Neural cell (in vitro differentiated cells): Measurements from ENCODE around the gene NHERF2. TPM values are rescaled to one million over a fixed set of nuclear protein-coding genes. Genes with fewer than 3 reads are reported as not detected.

ENCODE experiments used
- H2AFZ ChIP-seq: fragments of 200-600, 300-800 bp; sonication (generic), shearing (Covaris generic); 2 replicates; pipeline ENCODE4 v1.6.0; 2014; ENCODE audit warnings: low read depth, mild to moderate bottlenecking, antibody characterized with exemption, low read length, moderate library complexity
- H3F3A ChIP-seq: fragments of 200-600 bp; shearing (Covaris generic); 2 replicates; pipeline ENCODE4 v1.6.1; 2016; ENCODE audit warnings: mild to moderate bottlenecking, moderate library complexity, mixed read lengths, antibody characterized with exemption, low read length; ENCODE audit not compliant: insufficient read depth, poor library complexity, severe bottlenecking
- H3K27ac ChIP-seq: fragments of 200-600, 300-800 bp; sonication (generic), shearing (Covaris generic); 2 replicates; pipeline ENCODE4 v1.5.1; 2014; ENCODE audit warnings: mild to moderate bottlenecking, low read length, moderate library complexity
- H3K27me3 ChIP-seq: fragments of 300-800, 200-600 bp; sonication (generic), shearing (Covaris generic); 2 replicates; pipeline ENCODE4 v1.6.0; 2014; ENCODE audit warnings: mild to moderate bottlenecking, low read depth, low read length, moderate library complexity; ENCODE audit not compliant: insufficient read depth
- H3K36me3 ChIP-seq: fragments of 300-800, 200-600 bp; sonication (generic), shearing (Covaris generic); 2 replicates; pipeline ENCODE4 v1.5.1; 2014; ENCODE audit warnings: mild to moderate bottlenecking, antibody characterized with exemption, low read length, moderate library complexity; ENCODE audit not compliant: insufficient read depth
- H3K4me2 ChIP-seq: fragments of 300-800, 200-600 bp; sonication (generic), shearing (Covaris generic); 2 replicates; pipeline ENCODE4 v1.6.0; 2014; ENCODE audit warnings: mild to moderate bottlenecking, low read length
- H3K4me3 ChIP-seq: fragments of 300-800, 200-600 bp; sonication (generic), shearing (Covaris generic); 2 replicates; pipeline ENCODE4 v1.5.1; 2014; ENCODE audit warnings: mild to moderate bottlenecking, low read length, moderate library complexity
- H3K79me2 ChIP-seq: fragments of 200-600 bp; shearing (Covaris generic); replicated peaks from 2 replicates; pipeline ENCODE4 v1.6.0; 2014; ENCODE audit warnings: mild to moderate bottlenecking, low read length, moderate library complexity; ENCODE audit not compliant: insufficient read depth
- H3K9ac ChIP-seq: fragments of 300-800, 200-600 bp; sonication (generic), shearing (Covaris generic); 2 replicates; pipeline ENCODE4 v1.6.1; 2016; ENCODE audit warnings: mild to moderate bottlenecking, low read length, mixed read lengths
- H3K9me2 ChIP-seq: fragments of 200-600 bp; shearing (Covaris generic); 2 replicates; pipeline ENCODE4 v1.6.1; 2016; ENCODE audit warnings: mild to moderate bottlenecking, low read length, mixed read lengths; ENCODE audit not compliant: insufficient read depth
- H3K9me3 ChIP-seq: fragments of 200-600, 300-800 bp; sonication (generic), shearing (Covaris generic); 2 replicates; pipeline ENCODE4 v1.6.1; 2016; ENCODE audit warnings: mild to moderate bottlenecking, mixed run types, low read length, moderate library complexity, mixed read lengths
- H4K20me1 ChIP-seq: fragments of 200-600 bp; shearing (Covaris generic); 2 replicates; pipeline ENCODE4 v1.6.1; 2016; ENCODE audit warnings: mild to moderate bottlenecking, mixed run types; ENCODE audit not compliant: insufficient read depth
- EP300 ChIP-seq: fragments of 450-650 bp; conservative IDR thresholded peaks from 2 replicates; pipeline ENCODE4 v1.6.1; 2014; ENCODE audit warnings: antibody characterized with exemption, mild to moderate bottlenecking, moderate library complexity; ENCODE audit not compliant: poor library complexity, severe bottlenecking
- EZH2 ChIP-seq: fragments of 200-600, 300-800 bp; shearing (Covaris generic), sonication (generic); IDR thresholded peaks from 2 replicates; pipeline ENCODE4 v1.6.1; 2014; ENCODE audit warnings: antibody characterized with exemption, low read length, borderline replicate concordance, mild to moderate bottlenecking; ENCODE audit not compliant: insufficient read depth, poor library complexity, severe bottlenecking
- MXI1 ChIP-seq: fragments of 450-650 bp; conservative IDR thresholded peaks from 2 replicates; pipeline ENCODE4 v1.6.1; 2014; ENCODE audit warnings: antibody characterized with exemption, mild to moderate bottlenecking; ENCODE audit not compliant: poor library complexity, severe bottlenecking
- POLR2AphosphoS5 ChIP-seq: IDR thresholded peaks from 2 replicates; pipeline ENCODE4 v1.6.1; 2012
- TAF1 ChIP-seq: IDR thresholded peaks from 2 replicates; pipeline ENCODE4 v1.6.1; 2012; ENCODE audit warnings: low read depth
- polyA plus RNA-seq: library from polyadenylated mRNA; depleted of rRNA; stranded (reverse); fragments of >200 nt; gene quantifications from 2 replicates; pipeline ENCODE4 v1.2.3, GENCODE V29; 2014
- TF ChIP-seq, protein P1 (sequence below): fragments of 450-650 bp; IDR thresholded peaks from 2 replicates; pipeline ENCODE4 v1.5.1; 2014; ENCODE audit warnings: antibody characterized with exemption, mild to moderate bottlenecking, moderate library complexity; ENCODE audit not compliant: poor library complexity, severe bottlenecking
- TF ChIP-seq, protein P2 (sequence below): IDR thresholded peaks from 2 replicates; pipeline ENCODE4 v1.6.1; 2012; ENCODE audit warnings: borderline replicate concordance

NHERF2 gene
- polyA plus RNA-seq, 1 donor from 2014 or later: 3.4 TPM

DNA sequence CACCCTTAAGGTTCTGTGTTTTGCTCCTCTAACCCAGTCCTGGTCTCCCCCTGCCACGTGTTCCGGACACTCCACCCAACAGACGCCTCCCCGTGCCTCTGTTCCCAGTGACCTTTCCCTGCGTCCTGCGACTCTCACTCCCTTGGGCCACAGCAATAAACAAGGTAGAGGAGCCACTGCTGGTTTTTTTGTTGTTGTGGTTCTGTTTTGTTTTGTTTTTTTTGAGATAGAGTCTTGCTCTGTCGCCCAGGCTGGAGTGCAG lies 10.8 kb upstream of the NHERF2 start:
- Histone ChIP-seq H3K79me2 (no peaks in the 10 kb centered on the region), H4K20me1 (no peaks in the 10 kb centered on the region)

DNA sequence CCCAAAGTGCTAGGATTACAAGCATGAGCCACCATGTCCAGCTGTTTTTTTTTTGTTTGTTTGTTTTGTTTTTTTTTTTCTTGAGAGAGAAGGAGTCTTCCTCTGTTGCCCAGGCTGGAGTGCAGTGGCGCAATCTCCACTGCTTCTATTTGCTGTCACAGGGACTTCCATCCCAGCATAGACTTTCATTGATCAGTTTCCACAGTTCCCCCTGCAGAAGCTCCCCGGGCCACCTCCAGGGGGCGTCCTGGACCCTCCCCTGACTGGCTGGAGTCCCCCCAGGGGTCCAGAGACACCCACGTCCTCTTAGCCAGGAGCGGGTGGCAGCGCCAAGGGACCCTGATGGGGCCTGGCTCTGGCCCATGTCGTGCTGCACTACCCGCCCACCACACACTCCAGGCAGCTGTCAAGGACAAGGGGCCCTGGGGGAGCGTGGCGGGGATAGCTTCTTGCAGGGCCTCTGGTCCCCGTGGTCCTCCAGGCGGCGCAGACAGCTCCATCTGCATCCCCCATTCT lies 10.2 kb upstream of the NHERF2 start:
- no peak overlapping the region for H3K4me3 ChIP-seq
- H2AFZ ChIP-seq: no peak overlapping the region
- H3K36me3 ChIP-seq: no peaks in the 10 kb centered on the region
- no peak overlapping the region for H3K4me2 ChIP-seq
- H3K9me3 ChIP-seq: no peaks in the 10 kb centered on the region
- no peaks in the 10 kb centered on the region for H4K20me1 ChIP-seq
- H3K27ac ChIP-seq: no peak overlapping the region
- no peaks in the 10 kb centered on the region for H3K9me2 ChIP-seq
- TF ChIP-seq EZH2: no peak
- H3F3A ChIP-seq: no peaks in the 10 kb centered on the region
- no peak overlapping the region for H3K9ac ChIP-seq
- no peaks in the 10 kb centered on the region for H3K79me2 ChIP-seq
- peaks cover 35% of the 10 kb centered on the region for H3K27me3 ChIP-seq

More for the DNA sequence above, 10.8 kb upstream of the NHERF2 start:
- Histone ChIP-seq H3K9me2 (no peaks in the 10 kb centered on the region), H3K9me3 (no peaks in the 10 kb centered on the region), H3K27ac (no peak overlapping the region), H2AFZ (no peak overlapping the region), H3K4me3 (no peak overlapping the region), H3K4me2 (no peak overlapping the region), H3K36me3 (no peaks in the 10 kb centered on the region), H3K9ac (no peak overlapping the region), H3K27me3 (peaks cover 32% of the 10 kb centered on the region), H3F3A (no peaks in the 10 kb centered on the region)
- TF ChIP-seq POLR2AphosphoS5: no peak
- TF ChIP-seq, protein P1, sequence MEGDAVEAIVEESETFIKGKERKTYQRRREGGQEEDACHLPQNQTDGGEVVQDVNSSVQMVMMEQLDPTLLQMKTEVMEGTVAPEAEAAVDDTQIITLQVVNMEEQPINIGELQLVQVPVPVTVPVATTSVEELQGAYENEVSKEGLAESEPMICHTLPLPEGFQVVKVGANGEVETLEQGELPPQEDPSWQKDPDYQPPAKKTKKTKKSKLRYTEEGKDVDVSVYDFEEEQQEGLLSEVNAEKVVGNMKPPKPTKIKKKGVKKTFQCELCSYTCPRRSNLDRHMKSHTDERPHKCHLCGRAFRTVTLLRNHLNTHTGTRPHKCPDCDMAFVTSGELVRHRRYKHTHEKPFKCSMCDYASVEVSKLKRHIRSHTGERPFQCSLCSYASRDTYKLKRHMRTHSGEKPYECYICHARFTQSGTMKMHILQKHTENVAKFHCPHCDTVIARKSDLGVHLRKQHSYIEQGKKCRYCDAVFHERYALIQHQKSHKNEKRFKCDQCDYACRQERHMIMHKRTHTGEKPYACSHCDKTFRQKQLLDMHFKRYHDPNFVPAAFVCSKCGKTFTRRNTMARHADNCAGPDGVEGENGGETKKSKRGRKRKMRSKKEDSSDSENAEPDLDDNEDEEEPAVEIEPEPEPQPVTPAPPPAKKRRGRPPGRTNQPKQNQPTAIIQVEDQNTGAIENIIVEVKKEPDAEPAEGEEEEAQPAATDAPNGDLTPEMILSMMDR: no peak
- no peak for TF ChIP-seq EZH2
- TF ChIP-seq TAF1: no peak
- TF ChIP-seq EP300: no peak

DNA sequence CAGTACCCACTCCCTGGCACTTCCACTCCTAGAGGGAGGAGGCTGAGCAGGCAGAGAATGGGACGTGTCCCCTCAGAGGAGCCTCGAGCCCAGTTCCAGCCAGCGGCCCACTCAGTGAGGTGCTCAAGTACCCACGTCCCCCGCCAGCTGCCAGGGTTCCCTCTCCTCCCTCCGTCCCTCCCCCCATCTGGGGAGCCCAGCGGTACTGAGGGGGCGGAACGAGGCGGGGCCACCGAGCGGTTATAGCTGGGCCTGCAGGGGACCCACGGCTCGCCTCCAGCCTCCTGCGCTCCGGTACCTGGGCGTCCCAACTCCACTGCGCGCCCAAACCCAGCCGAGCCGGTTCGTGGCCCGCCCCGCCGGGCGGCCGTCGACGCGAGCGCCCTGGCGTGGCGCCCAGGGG lies 7.2 kb upstream of the NHERF2 start, which contains the start of gene NPW:
TSS of gene NPW (plus strand) at position 268 of the 403 bp plus-strand sequence.
- Histone ChIP-seq H4K20me1 (no peaks in the 10 kb centered on the region), H3K27me3 (peaks cover 41% of the 10 kb centered on the region), H3K36me3 (no peaks in the 10 kb centered on the region), H3K4me2 (no peak within 1 kb of the TSS), H3K4me3 (peak within 1 kb of the TSS; percentile 31), H3F3A (no peaks in the 10 kb centered on the region), H3K9me2 (no peaks in the 10 kb centered on the region), H3K79me2 (no peaks in the 10 kb centered on the region), H2AFZ (no peak within 1 kb of the TSS), H3K9me3 (no peaks in the 10 kb centered on the region), H3K27ac (no peak within 1 kb of the TSS), H3K9ac (no peak within 1 kb of the TSS)
- TF ChIP-seq EZH2 (peak; percentile 75), MXI1 (no peak)

DNA sequence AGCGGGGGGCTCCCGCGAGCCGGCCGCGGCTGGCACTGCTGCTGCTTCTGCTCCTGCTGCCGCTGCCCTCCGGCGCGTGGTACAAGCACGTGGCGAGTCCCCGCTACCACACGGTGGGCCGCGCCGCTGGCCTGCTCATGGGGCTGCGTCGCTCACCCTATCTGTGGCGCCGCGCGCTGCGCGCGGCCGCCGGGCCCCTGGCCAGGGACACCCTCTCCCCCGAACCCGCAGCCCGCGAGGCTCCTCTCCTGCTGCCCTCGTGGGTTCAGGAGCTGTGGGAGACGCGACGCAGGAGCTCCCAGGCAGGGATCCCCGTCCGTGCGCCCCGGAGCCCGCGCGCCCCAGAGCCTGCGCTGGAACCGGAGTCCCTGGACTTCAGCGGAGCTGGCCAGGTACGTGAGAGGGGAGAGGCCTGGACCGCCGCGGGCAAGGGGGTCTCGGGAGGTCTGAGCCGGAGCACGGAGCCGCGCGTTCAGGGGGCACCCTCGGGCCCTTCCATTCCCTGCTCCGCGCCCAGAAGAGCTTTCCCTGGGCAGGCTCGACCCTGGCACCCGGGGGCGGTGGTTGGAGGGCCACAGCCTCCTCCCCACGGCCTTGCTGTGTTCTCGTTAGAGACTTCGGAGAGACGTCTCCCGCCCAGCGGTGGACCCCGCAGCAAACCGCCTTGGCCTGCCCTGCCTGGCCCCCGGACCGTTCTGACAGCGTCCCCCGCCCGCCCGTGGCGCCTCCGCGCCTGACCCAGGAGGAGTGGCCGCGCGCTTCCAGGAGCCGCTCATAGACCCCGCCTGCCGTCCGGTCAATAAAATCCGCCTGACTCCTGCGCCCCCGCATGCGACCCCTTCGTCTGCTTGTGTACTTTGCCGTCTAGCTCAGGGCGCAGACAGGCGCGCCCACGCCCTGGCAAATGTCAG lies 6.5 kb upstream of the NHERF2 start:
- Histone ChIP-seq H3K9ac (no peak overlapping the region), H4K20me1 (no peaks in the 10 kb centered on the region), H3F3A (no peaks in the 10 kb centered on the region), H2AFZ (no peak overlapping the region), H3K36me3 (no peaks in the 10 kb centered on the region), H3K4me2 (no peak overlapping the region), H3K4me3 (peak overlapping the region; percentile 31), H3K27me3 (peaks cover 41% of the 10 kb centered on the region), H3K79me2 (no peaks in the 10 kb centered on the region), H3K9me2 (no peaks in the 10 kb centered on the region), H3K27ac (no peak overlapping the region), H3K9me3 (no peaks in the 10 kb centered on the region)
- peak; percentile 42 for TF ChIP-seq MXI1
- TF ChIP-seq, protein P2, sequence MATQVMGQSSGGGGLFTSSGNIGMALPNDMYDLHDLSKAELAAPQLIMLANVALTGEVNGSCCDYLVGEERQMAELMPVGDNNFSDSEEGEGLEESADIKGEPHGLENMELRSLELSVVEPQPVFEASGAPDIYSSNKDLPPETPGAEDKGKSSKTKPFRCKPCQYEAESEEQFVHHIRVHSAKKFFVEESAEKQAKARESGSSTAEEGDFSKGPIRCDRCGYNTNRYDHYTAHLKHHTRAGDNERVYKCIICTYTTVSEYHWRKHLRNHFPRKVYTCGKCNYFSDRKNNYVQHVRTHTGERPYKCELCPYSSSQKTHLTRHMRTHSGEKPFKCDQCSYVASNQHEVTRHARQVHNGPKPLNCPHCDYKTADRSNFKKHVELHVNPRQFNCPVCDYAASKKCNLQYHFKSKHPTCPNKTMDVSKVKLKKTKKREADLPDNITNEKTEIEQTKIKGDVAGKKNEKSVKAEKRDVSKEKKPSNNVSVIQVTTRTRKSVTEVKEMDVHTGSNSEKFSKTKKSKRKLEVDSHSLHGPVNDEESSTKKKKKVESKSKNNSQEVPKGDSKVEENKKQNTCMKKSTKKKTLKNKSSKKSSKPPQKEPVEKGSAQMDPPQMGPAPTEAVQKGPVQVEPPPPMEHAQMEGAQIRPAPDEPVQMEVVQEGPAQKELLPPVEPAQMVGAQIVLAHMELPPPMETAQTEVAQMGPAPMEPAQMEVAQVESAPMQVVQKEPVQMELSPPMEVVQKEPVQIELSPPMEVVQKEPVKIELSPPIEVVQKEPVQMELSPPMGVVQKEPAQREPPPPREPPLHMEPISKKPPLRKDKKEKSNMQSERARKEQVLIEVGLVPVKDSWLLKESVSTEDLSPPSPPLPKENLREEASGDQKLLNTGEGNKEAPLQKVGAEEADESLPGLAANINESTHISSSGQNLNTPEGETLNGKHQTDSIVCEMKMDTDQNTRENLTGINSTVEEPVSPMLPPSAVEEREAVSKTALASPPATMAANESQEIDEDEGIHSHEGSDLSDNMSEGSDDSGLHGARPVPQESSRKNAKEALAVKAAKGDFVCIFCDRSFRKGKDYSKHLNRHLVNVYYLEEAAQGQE: no peak
